Body of pancreas (tissue), 4 donors: Measurements from ENCODE around the gene EMSY. TPM values are rescaled to one million over a fixed set of nuclear protein-coding genes. Genes with fewer than 3 reads are reported as not detected.

Source experiments
- ATAC-seq: fragments of 150-250 bp; one replicate; pipeline ENCODE4 v1.9.1; 2016
- DNase-seq, 4 donors: peaks; one replicate each; pipeline ENCODE4 v3.0.0-alpha.2; 2019
- H3K27ac ChIP-seq, 4 donors: fragments of 200-600 bp; sonication (generic); 1 replicate in 3 of 4; 2 replicates in 1 of 4; pipeline versions ENCODE4 v1.5.1 to v1.6.1; 2016 to 2019; ENCODE audit warnings: mild to moderate bottlenecking in 1 of 4, mixed read lengths in 1 of 4, moderate library complexity in 1 of 4
- H3K27me3 ChIP-seq, 2 donors: fragments of 200-600 bp; sonication (generic); one replicate each; pipeline ENCODE4 v1.6.0; 2016; ENCODE audit warnings: mild to moderate bottlenecking in 1 of 2
- H3K36me3 ChIP-seq, 2 donors: fragments of 200-600 bp; sonication (generic); replicated peaks in 1 of 2; 2 replicates each; pipeline ENCODE4 v1.5.1; 2016; ENCODE audit warnings: low read depth in 2 of 2; ENCODE audit not compliant: insufficient read depth in 1 of 2
- H3K4me1 ChIP-seq: fragments of 200-600 bp; sonication (generic); one replicate; pipeline ENCODE4 v1.6.0; 2016
- H3K4me3 ChIP-seq, 2 donors: fragments of 200-600 bp; sonication (generic); 1 replicate in 1 of 2; 2 replicates in 1 of 2; pipeline ENCODE4 v1.5.1; 2016 to 2019
- H3K9me3 ChIP-seq, 3 donors: fragments of 200-600 bp; sonication (generic); 1 replicate in 2 of 3; 2 replicates in 1 of 3; pipeline ENCODE4 v1.5.1; 2016
- POLR2A ChIP-seq, 3 donors: fragments of 450-650 bp; IDR thresholded peaks; one replicate each; pipeline ENCODE4 v1.6.1; 2016; ENCODE audit warnings: antibody characterized with exemption in 3 of 3, mild to moderate bottlenecking in 2 of 3
- whole genome bisulfite sequencing, 2 donors: methylation state at CpG; one replicate each; pipeline ENCODE4 v1.1.5; 2017; 5-methylcytosine and 5-hydroxymethylcytosine counted together
- intact Hi-C: fragments of 100-400 bp; cut with DNase I; formaldehyde crosslinking; loops from one replicate; pipeline ENCODE4 v1.15.1; 2023
- total RNA-seq, 2 donors: library from RNA; depleted of rRNA; stranded (reverse); fragments of >200 nt; gene quantifications; one replicate each; pipeline ENCODE4 v1.1.0, GENCODE V29; 2016
- TF ChIP-seq, protein P1 (sequence below), 7 experiments: fragments of 450-650 bp in 4 of 7; fragments of 200-600 bp in 3 of 7; sonication (generic) in 3 of 7; IDR thresholded peaks; one replicate each; pipeline ENCODE4 v1.5.1; 2016 to 2019; ENCODE audit warnings: antibody characterized with exemption in 7 of 7

The EMSY gene
- total RNA-seq, 2 donors from 2014 or later = 13.5 to 30.3 TPM

DNA sequence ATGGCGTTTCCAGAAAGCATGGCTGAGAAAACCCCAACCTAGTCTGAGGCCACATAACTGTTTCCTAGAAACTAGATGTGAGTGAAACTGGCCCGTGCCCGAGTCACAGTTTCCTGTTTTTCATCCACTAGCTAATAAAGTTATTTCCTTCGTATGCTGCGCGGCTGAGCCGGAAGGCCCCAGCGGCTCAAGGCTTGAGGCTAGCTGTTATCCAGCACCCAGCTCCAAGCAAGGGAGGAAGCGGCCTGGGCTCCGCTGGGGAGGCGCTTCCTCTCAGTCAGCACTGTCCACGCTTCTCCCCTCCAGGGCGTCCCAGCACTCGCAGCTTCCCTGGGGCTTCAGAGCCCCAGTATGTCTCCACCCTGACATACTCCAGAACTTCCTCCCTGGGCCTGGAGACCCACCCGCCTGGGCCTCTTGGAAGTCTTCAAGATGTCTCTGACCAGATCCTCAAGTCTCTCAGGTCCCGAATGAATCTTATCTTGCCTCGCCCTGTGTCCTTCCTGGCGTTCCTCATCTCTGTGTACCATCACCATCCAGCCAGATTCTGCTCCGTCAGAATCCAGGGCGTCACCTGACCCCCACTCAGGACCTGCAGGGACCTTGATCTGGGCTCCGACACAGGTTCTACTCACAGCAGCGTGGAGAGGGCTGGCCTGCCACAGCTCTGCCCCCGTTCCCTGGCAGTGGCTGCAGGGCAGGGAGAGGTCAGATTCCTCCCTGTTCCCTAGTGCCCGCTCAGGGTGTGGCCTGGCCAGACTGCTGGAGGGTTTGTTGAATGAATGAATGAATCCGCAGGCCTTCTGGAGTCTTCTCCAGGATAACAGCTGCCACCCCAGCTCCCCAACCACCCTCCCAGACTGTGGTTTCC is 143.9 kb downstream of the EMSY start:
- intact Hi-C loops = no loop called here
- no peak for TF ChIP-seq POLR2A (IDR thresholded peaks at IDR 0.05)
- TF ChIP-seq, protein P1, sequence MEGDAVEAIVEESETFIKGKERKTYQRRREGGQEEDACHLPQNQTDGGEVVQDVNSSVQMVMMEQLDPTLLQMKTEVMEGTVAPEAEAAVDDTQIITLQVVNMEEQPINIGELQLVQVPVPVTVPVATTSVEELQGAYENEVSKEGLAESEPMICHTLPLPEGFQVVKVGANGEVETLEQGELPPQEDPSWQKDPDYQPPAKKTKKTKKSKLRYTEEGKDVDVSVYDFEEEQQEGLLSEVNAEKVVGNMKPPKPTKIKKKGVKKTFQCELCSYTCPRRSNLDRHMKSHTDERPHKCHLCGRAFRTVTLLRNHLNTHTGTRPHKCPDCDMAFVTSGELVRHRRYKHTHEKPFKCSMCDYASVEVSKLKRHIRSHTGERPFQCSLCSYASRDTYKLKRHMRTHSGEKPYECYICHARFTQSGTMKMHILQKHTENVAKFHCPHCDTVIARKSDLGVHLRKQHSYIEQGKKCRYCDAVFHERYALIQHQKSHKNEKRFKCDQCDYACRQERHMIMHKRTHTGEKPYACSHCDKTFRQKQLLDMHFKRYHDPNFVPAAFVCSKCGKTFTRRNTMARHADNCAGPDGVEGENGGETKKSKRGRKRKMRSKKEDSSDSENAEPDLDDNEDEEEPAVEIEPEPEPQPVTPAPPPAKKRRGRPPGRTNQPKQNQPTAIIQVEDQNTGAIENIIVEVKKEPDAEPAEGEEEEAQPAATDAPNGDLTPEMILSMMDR (IDR thresholded peaks at IDR 0.05) = no peak
- Histone ChIP-seq H3K36me3 (no peaks in the 10 kb centered on the region), H3K27me3 (no peaks in the 10 kb centered on the region), H3K4me1 (no peaks in the 10 kb centered on the region), H3K4me3 (no peak overlapping the region), H3K9me3 (no peaks in the 10 kb centered on the region), H3K27ac (peak overlapping the region in 2 of 4 donors; percentile 40 to 60)
- DNase-seq = peak in 2 of 4 donors; percentile 37 to 60
- WGBS, 2 donors = 68 to 83% methylated on average over 18 to 25 of the region's 25 CpGs
- ATAC-seq = peak; percentile 48

DNA sequence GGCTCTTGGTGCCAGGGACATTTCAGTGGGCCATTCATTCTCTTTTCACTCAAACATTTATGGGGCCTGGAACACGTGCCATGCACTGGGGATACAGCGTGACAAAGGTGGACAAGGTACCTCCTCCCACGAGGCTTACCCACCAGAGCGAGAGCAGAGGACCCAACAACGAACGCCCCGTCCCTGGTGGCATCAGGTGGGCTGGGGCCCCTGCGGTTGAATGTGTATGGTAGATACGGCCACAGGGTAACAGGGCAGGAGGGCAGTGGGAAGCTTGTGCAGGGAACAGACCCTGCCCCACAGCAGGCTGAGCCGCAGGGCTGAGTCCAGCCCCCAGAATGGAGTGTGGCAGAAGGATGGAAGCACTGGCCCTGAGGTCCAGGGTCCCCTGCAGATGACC is 144.7 kb downstream of the EMSY start:
- TF ChIP-seq, protein P1 (IDR thresholded peaks at IDR 0.05) = no peak
- TF ChIP-seq POLR2A (IDR thresholded peaks at IDR 0.05) = no peak
- Histone ChIP-seq H3K27me3 (no peaks in the 10 kb centered on the region), H3K4me3 (no peak overlapping the region), H3K27ac (peak overlapping the region in 1 of 4 donors; percentile 40), H3K4me1 (no peaks in the 10 kb centered on the region), H3K36me3 (no peaks in the 10 kb centered on the region), H3K9me3 (peaks cover 0 to 3% (median 0%) of the 10 kb centered on the region in 3 donors)
- intact Hi-C loops = no loop called here
- DNase-seq = no peak
- 77 to 89% methylated on average over 3 to 9 of the region's 10 CpGs for whole genome bisulfite sequencing, 2 donors
- ATAC-seq = no peak

DNA sequence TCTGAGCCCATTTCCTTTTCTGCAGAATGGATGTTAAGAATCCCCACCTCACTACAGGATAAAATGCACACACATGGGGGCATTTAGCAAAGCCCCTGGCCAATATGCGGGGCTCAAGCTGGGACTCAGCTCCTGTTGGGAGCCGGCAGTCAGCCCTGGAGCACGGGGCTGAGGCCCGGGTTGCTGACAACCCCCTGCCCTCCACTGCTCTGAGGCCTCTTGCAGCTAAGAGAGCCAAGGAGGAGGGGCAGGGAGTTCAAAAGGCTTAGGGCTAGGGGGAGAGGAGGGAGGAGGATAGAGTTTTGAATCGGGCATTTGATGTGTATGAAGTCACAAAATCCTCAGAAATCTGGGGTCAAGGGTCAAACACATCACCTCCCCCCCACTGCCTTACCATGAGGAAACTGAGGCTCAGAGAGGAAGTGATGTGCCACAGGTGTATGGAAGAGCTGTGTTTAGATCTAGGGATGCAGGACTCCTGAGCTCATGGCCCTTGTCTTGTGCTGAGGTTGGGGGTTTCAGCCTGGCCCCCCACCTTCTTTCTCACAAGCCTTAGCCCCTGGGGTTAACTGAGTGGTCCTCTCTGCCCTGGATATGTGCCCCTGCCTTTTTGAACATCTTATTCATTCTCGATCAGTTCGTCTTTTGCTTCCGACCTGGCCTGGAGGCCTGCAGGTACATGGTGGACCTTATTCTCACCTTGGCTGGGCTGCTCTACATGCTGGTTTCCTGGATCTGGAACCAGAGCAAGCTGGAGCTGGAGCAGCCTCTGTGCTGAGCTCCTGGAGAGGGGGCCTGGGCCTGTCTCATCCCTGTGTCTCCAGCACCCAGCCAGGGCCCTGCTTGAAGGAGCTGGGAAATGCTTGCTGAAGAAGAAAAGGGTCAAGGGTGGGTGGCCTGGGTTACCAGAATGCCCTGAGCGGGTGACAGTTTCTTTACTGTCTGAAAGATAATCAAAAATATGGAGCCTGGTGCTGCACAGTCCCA is 145.4 kb downstream of the EMSY start:
- Histone ChIP-seq H3K4me1 (no peaks in the 10 kb centered on the region), H3K9me3 (peaks cover 0 to 3% (median 0%) of the 10 kb centered on the region in 3 donors), H3K27me3 (no peaks in the 10 kb centered on the region), H3K36me3 (no peaks in the 10 kb centered on the region), H3K4me3 (no peak overlapping the region), H3K27ac (no peak overlapping the region)
- 74% methylated on average over 9 of the region's 9 CpGs for WGBS, 2 donors
- intact Hi-C loops = no loop called here
- DNase-seq = no peak
- TF ChIP-seq POLR2A (IDR thresholded peaks at IDR 0.05) = no peak
- TF ChIP-seq, protein P1 (IDR thresholded peaks at IDR 0.05) = no peak
- no peak for ATAC-seq

DNA sequence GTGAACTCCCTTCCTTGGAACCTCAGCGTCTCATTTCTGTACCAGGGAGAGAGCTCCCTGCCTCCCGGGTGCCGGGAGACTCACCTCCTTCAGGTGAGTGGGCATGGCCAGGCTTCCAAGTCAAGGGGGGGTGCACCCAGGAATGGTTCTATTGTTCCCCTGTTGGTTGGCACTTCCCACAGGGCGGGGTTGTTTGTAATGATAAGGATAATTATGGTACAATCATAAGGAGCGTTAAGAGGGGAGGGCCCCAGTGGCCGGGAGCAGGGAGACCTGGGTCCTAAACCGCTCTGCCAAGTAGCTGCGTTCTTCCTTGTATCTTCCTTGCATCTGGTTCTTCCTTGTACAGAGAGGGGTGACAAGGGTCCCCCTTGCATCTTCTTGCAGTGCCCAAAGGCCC is 146.6 kb downstream of the EMSY start:
- WGBS, 2 donors = 88 to 89% methylated on average over 7 to 8 of the region's 8 CpGs
- no peak for ATAC-seq

More for the DNA sequence above, 146.6 kb downstream of the EMSY start:
- Histone ChIP-seq H3K27me3 (no peaks in the 10 kb centered on the region), H3K9me3 (peaks cover 0 to 3% (median 0%) of the 10 kb centered on the region in 3 donors), H3K36me3 (no peaks in the 10 kb centered on the region), H3K4me3 (no peak overlapping the region), H3K27ac (no peak overlapping the region), H3K4me1 (no peaks in the 10 kb centered on the region)
- intact Hi-C loops = no loop called here
- DNase-seq = no peak
- TF ChIP-seq, protein P1 (IDR thresholded peaks at IDR 0.05) = no peak
- no peak for TF ChIP-seq POLR2A (IDR thresholded peaks at IDR 0.05)
